SU-DHL-6 (cell line): Measurements from ENCODE around the gene GCKR.

ENCODE experiments used
- H2AFZ ChIP-seq: fragments of 200-600 bp; sonication (generic); 2 replicates; pipeline ENCODE4 v1.6.1; 2014; ENCODE audit warnings: low read depth, mild to moderate bottlenecking, moderate library complexity, mixed read lengths, antibody characterized with exemption, low read length; ENCODE audit not compliant: severe bottlenecking
- H3F3A ChIP-seq: fragments of 200-600 bp; shearing (Covaris generic); 2 replicates; pipeline ENCODE4 v1.6.0; 2016; ENCODE audit warnings: antibody characterized with exemption, mild to moderate bottlenecking; ENCODE audit not compliant: insufficient read depth
- H3K27ac ChIP-seq: fragments of 200-600 bp; sonication (generic); 2 replicates; pipeline ENCODE4 v1.5.1; 2016; ENCODE audit warnings: low read depth, mild to moderate bottlenecking, low read length, moderate library complexity, mixed read lengths
- H3K27me3 ChIP-seq: fragments of 200-600 bp; sonication (generic), shearing (Covaris generic); 2 replicates; pipeline ENCODE4 v1.6.0; 2014; ENCODE audit warnings: mild to moderate bottlenecking, low read length
- H3K36me3 ChIP-seq: fragments of 200-600 bp; sonication (generic); 2 replicates; pipeline ENCODE4 v1.6.1; 2014; ENCODE audit warnings: mild to moderate bottlenecking, low read length, mixed read lengths
- H3K4me2 ChIP-seq: fragments of 300-600, 200-600 bp; shearing (Covaris generic), sonication (generic); 2 replicates; pipeline ENCODE4 v1.6.0; 2014; ENCODE audit warnings: low read length, low read depth, mild to moderate bottlenecking; ENCODE audit not compliant: poor library complexity, severe bottlenecking
- H3K4me3 ChIP-seq: fragments of 200-600 bp; sonication (generic); 2 replicates; pipeline ENCODE4 v1.5.1; 2014; ENCODE audit warnings: antibody characterized with exemption, low read length, mild to moderate bottlenecking, mixed read lengths; ENCODE audit not compliant: insufficient read depth, poor library complexity, severe bottlenecking
- H3K79me2 ChIP-seq: fragments of 200-600 bp; sonication (generic); 2 replicates; pipeline ENCODE4 v1.6.1; 2014; ENCODE audit warnings: mild to moderate bottlenecking, low read length, moderate library complexity; ENCODE audit not compliant: insufficient read depth
- H3K9ac ChIP-seq: fragments of 200-600 bp; sonication (generic); 2 replicates; pipeline ENCODE4 v1.7.0; 2014; ENCODE audit warnings: mild to moderate bottlenecking, low read length
- H3K9me2 ChIP-seq: fragments of 200-600 bp; sonication (generic); replicated peaks from 2 replicates; pipeline ENCODE4 v1.6.1; 2014; ENCODE audit warnings: low read length; ENCODE audit not compliant: insufficient read depth
- H3K9me3 ChIP-seq: fragments of 200-600 bp; sonication (generic); 2 replicates; pipeline ENCODE4 v1.6.1; 2014; ENCODE audit warnings: low read length, mixed read lengths; ENCODE audit not compliant: insufficient read depth
- H4K20me1 ChIP-seq: fragments of 200-600 bp; sonication (generic); 2 replicates; pipeline ENCODE4 v1.6.1; 2014; ENCODE audit warnings: low read depth, mild to moderate bottlenecking, antibody characterized with exemption, low read length, moderate library complexity, mixed read lengths
- EZH2phosphoT487 ChIP-seq: fragments of 200-600 bp; sonication (generic), shearing (Covaris generic); conservative IDR thresholded peaks from 2 replicates; pipeline ENCODE4 v1.6.1; 2018; ENCODE audit warnings: mild to moderate bottlenecking, antibody characterized with exemption, low read length, moderate library complexity, mixed read lengths
- TF ChIP-seq, protein P1 (sequence below): fragments of 200-600 bp; sonication (generic); IDR thresholded peaks from one replicate; pipeline ENCODE4 v1.5.1; 2017; ENCODE audit warnings: antibody characterized with exemption, mild to moderate bottlenecking, low read length, moderate library complexity; ENCODE audit not compliant: insufficient read depth, poor library complexity, severe bottlenecking

GCKR gene

DNA sequence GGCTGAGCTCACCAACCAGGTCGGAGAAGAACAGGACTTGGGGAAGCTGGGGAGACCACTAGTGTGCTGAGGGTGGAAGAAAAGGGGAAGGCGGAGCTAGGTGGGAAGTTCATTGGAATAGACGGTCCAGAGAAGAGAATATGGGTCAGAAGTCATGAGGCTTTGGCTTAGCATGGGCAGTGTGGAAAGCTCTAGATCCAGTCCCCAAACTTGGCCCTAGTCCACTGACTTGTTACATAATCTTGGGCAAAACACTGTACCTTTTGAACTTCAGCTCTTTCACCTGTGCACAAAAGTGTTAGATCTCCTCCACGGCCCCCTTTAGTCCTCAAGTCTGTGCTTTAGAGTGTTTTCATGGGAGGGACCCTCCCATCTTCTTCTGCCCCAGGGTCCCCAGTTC is 10.7 kb downstream of the GCKR start:
- no peaks in the 10 kb centered on the region for H3K36me3 ChIP-seq
- no peak overlapping the region for H2AFZ ChIP-seq
- H3K79me2 ChIP-seq, result no peaks in the 10 kb centered on the region
- H3F3A ChIP-seq, result no peaks in the 10 kb centered on the region
- no peak for TF ChIP-seq EZH2phosphoT487
- TF ChIP-seq, protein P1, sequence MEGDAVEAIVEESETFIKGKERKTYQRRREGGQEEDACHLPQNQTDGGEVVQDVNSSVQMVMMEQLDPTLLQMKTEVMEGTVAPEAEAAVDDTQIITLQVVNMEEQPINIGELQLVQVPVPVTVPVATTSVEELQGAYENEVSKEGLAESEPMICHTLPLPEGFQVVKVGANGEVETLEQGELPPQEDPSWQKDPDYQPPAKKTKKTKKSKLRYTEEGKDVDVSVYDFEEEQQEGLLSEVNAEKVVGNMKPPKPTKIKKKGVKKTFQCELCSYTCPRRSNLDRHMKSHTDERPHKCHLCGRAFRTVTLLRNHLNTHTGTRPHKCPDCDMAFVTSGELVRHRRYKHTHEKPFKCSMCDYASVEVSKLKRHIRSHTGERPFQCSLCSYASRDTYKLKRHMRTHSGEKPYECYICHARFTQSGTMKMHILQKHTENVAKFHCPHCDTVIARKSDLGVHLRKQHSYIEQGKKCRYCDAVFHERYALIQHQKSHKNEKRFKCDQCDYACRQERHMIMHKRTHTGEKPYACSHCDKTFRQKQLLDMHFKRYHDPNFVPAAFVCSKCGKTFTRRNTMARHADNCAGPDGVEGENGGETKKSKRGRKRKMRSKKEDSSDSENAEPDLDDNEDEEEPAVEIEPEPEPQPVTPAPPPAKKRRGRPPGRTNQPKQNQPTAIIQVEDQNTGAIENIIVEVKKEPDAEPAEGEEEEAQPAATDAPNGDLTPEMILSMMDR, result no peak
- no peak overlapping the region for H3K4me3 ChIP-seq
- no peaks in the 10 kb centered on the region for H4K20me1 ChIP-seq
- no peaks in the 10 kb centered on the region for H3K9me3 ChIP-seq
- H3K9ac ChIP-seq, result no peak overlapping the region
- no peak overlapping the region for H3K27ac ChIP-seq
- no peak overlapping the region for H3K4me2 ChIP-seq
- H3K27me3 ChIP-seq, result no peaks in the 10 kb centered on the region
- no peaks in the 10 kb centered on the region for H3K9me2 ChIP-seq

DNA sequence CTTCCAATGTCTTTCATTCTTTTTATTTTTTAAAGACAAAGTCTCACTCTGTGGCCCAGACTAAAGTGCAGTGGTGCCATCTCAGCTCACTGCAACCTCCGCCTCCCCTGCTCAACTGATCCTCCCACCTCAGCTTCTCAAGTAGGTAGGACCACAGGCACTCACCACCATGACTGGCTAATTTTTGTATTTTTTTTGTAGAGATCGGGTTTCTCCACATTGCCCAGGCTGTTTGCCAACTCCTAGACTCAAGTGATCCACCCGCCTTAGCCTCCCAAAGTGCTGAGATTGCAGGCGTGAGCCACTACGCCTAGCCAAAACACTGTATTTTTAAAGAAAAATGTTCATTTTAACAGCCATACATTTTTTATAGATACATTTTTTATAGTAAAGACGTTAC is 12.7 kb downstream of the GCKR start:
- Histone ChIP-seq H3F3A (no peaks in the 10 kb centered on the region), H3K36me3 (no peaks in the 10 kb centered on the region), H3K79me2 (no peaks in the 10 kb centered on the region), H3K9me3 (no peaks in the 10 kb centered on the region), H3K9ac (no peak overlapping the region), H2AFZ (no peak overlapping the region), H3K9me2 (no peaks in the 10 kb centered on the region), H3K27ac (no peak overlapping the region), H3K4me2 (no peak overlapping the region), H3K4me3 (no peak overlapping the region), H3K27me3 (no peaks in the 10 kb centered on the region), H4K20me1 (no peaks in the 10 kb centered on the region)
- TF ChIP-seq EZH2phosphoT487, result no peak
- TF ChIP-seq, protein P1, result no peak

DNA sequence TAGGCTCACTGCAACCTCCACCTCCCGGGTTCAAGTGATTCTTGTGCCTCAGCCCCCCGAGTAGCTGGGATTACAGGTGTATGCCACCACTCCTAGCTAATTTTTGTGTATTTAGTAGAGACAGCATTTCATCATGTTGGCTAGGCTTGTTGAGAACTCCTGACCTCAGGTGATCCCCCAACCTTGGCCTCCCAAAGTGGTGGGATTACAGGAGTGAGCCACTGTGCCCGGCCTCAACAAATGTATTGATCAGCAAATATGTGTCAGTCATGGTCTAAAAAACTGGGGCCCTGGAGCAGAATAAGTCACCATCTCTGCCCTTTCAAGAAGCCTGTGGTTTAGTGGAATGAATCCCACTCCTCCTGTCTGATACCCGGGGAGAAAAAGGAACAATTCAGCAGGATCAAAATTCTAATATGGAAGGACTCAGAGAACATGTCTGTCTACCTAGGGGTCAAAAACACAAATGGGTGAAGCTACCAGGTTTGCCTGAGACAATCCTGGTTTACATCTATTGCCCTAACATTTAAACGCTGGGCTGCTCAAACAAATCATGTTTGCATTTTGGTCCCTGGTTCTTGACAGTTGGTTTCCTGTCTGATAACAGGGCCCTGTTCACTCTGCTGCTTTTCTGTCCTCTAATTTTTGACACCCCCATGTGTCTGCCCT is 21.6 kb downstream of the GCKR start:
- H3K36me3 ChIP-seq, result no peaks in the 10 kb centered on the region
- no peaks in the 10 kb centered on the region for H3K27me3 ChIP-seq
- no peak overlapping the region for H3K27ac ChIP-seq
- no peaks in the 10 kb centered on the region for H3F3A ChIP-seq
- no peak overlapping the region for H3K9ac ChIP-seq
- H3K79me2 ChIP-seq, result no peaks in the 10 kb centered on the region
- no peak overlapping the region for H3K4me2 ChIP-seq
- TF ChIP-seq EZH2phosphoT487, result no peak
- no peaks in the 10 kb centered on the region for H4K20me1 ChIP-seq
- H3K9me3 ChIP-seq, result no peaks in the 10 kb centered on the region
- no peak overlapping the region for H3K4me3 ChIP-seq
- no peak overlapping the region for H2AFZ ChIP-seq
- no peaks in the 10 kb centered on the region for H3K9me2 ChIP-seq

DNA sequence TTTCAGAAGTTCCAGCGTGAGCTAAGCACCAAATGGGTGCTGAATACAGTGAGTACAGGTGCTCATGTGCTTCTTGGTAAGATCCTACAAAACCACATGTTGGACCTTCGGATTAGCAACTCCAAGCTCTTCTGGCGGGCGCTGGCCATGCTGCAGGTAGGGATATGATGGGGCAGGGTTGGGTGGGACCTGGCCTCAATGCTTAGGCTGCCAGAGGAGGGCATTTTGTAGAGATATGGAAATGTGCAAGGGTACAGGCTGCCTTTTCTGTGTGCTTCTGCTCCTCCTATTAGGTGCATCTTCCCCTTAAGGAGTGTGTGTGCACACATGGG is 22.1 kb downstream of the GCKR start:
- Histone ChIP-seq H2AFZ (no peak overlapping the region), H3K27ac (no peak overlapping the region), H3F3A (no peaks in the 10 kb centered on the region), H4K20me1 (no peaks in the 10 kb centered on the region), H3K9ac (no peak overlapping the region), H3K36me3 (no peaks in the 10 kb centered on the region), H3K9me2 (no peaks in the 10 kb centered on the region), H3K79me2 (no peaks in the 10 kb centered on the region), H3K4me3 (no peak overlapping the region), H3K9me3 (no peaks in the 10 kb centered on the region), H3K27me3 (no peaks in the 10 kb centered on the region), H3K4me2 (no peak overlapping the region)
- TF ChIP-seq, protein P1, result no peak
- no peak for TF ChIP-seq EZH2phosphoT487
